Right renal cortex interstitium (tissue), 3 donors: Measurements from ENCODE around the gene BRD9. TPM values are rescaled to one million over a fixed set of nuclear protein-coding genes. Genes with fewer than 3 reads are reported as not detected.

Experiments used
- DNase-seq, 3 donors: peaks; one replicate each; pipeline ENCODE4 v3.0.0-alpha.2; 2013; ENCODE audit warnings: low read depth in 3 of 3, low spot score in 2 of 3
- polyA plus RNA-seq, 3 donors: library from polyadenylated mRNA; unstranded; fragments of 120-200 nt; gene quantifications; one replicate each; pipeline ENCODE4 v1.2.1, GENCODE V29; 2013; ENCODE audit not compliant: insufficient read length in 3 of 3

Gene BRD9
- polyA plus RNA-seq, 3 donors, result 35.0 to 38.9 (median 36.4) TPM

DNA sequence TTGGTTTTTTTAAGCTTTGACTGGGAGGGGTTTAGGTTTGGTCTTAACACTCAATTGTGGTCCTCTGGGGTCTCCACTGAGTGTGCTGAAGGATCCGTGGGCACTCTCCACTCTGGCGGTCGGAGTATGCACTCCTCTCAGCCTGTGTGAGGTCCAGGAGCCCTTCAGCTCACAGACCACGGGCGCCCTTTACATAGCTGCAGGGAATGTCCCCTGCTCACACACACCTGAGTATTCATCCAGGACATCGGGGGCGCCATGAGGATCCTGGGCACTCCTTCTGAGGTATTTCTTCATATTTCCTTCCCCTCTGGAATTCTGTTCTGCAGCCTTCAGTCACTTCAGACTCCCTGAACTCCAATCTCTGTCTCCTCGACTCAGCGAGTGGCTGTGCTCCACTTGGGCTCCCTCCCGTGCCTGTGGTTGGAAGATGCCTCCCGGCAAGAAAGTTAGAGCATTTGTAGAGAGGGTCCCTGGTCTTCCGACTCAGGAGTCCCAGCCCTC, 12.6 kb upstream of the BRD9 start:
- DNase-seq, result no peak

DNA sequence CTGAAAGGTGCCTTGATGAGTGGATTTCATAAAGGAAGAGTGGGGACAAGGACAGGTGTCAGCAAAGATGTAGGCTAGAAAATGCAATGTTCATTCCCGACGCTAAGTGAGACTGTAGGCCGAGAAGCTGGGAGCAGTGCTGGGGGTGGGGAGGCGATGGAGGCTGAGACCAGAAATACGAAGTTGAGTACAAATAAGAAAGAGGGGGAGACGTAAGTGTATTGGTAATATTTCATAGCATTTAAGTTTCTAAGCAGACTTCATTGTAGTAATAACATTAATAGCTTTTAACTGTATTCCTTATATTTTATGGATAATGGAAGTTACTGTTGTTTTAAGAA, 11.1 kb upstream of the BRD9 start:
- no peak for DNase-seq

DNA sequence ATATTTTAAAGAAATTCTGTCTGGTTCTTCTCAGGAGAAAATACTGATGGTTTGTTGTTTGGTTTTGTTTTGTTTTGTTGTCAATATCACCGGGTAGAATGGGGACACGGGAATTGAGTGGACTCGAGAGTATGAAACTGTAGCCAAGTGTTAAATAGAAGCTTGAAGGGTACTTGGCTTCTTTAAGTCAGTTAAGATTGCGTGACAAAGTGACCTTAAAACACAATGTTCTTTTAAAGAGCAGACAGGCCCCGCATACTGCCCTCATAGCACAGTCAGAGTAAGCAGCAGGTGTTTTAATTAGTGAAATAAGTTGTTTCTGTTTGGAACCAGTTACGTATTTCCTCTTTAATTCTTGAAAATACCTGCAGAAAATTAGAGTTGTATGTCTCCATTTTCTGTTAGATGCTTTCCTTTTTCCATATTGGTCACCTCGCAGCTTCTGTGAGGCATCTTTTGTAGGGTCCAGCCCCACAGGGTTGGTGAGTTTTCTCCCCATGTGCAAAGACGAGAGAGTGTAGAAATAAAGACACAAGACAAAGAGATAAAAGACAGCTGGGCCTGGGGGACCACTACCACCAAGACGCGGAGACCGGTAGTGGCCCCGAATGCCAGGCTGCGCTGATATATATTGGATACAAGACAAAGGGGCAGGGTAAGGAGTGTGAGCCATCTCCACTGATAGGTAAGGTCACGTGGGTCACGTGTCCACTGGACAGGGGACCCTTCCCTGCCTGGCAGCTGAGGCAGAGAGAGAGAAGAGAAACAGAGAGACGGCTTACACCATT, 9.7 kb upstream of the BRD9 start:
- no peak for DNase-seq

DNA sequence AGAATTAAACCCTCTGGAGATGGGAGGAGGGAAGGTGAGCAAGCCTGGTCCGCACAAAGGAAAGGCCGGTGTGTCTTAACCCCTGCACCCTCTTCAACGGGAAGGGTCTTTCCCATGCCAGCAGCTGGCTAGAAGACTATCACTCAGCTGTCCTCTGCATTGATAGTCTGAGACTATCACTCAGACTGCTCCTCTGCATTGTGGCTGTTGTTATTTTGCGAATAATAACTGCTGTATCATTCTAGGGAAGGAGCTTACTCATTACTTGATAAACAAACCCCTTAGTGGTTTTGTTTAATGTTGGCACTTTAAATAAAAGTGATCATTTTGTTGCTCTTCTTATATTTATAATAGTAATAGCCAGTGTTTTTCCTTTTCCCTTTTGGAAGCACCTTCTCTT, 8.2 kb upstream of the BRD9 start:
- no peak for DNase-seq

DNA sequence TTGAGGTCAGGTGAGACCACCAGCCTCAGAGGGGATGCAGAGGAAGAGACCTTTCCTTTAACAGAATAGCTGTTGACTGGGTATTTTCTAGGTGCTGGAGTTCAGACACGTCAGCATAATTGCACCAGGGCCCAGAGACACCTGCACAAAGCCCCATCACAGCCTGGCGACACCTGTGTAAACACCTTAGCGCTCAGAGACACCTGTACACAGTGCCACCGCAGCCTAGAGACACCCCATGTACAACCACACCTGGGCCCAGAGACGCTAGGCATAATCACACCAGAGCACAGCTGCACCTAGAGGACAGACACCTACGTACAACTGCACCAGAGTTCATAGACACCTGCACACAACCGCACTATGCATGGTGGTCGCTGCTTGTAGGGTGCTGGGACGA, 1.1 kb upstream of the BRD9 start:
- no peak for DNase-seq

DNA sequence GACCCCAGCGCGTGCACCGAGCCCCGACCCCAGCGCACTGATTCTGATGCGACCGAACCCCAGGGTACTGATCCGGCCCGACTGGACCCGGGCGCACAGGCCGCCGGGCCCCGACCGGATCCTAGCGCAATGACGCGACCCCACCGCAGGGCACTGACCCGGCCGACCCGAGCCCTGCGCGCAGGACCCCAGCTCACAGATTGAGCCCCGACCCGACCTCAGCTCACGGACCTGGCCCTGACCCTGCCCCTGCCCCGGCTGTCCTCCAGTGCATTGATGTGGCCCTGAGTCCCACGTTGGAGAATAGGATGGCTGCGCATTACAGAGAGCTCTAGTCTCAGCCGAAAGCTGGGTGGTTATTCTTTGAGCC, 521 bp upstream of the BRD9 start:
- DNase-seq, result no peak

DNA sequence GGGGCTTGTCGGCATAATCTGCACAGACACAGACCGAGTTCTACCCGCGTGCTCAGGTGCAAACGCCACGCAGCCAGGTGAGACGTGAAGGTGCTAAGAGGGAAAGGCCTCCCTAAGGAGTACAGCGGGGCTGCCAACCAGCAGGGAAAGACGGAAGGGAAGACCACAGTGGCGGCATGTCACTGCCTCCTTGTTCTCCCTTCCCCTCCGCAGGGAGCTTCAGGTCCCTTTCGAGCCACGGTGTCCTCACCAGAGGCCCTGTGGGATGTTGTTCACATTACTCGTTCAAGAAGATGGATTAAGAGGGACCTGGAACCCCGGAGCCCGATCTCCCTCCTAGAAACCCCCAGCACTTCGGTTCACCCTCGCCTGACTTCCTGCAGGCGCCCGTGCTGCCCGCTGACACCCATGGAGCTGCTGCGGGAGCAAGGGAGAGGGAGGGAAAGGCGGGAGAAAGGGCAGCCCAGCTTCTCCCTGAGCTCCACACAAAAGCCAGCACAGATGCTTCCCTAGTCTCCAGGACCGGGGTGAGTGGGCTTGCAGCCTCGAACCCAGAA, 686 bp downstream of the BRD9 start:
- no peak for DNase-seq

DNA sequence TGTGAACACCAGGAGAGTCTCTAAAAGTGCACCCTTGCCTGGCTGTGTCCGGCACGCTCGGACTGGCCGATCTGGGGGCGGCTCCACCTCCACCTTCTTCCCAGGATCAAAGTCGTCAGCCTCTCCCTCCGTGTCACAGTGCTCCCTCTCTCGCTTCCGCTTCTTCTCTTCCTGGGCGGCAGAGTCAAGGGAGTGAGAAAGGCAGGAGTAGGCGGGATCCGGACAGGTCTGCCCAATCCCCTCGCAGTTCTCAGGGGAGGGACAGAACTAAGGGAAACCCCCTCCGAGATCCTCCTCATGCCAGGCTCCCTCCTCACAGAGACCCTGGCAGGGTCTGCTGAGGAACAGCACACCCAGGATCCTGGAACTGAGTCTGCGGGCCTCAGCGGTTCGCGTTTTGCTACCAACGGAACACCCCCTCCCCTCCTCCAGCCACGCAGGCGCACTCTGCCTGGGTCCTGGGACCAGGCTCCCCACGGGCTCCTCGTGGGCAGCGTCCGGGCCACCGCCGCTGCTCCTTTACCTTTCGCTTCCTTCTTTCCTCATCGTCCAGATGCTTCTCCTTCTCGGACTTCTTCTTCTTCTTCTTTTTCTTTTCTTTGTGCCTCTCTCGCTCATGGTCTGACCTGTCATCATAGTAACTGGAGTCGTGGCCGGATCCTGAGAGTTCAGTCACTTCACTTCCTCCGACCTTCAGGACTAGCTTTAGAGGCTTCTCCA, 1.3 kb downstream of the BRD9 start:
- no peak for DNase-seq

DNA sequence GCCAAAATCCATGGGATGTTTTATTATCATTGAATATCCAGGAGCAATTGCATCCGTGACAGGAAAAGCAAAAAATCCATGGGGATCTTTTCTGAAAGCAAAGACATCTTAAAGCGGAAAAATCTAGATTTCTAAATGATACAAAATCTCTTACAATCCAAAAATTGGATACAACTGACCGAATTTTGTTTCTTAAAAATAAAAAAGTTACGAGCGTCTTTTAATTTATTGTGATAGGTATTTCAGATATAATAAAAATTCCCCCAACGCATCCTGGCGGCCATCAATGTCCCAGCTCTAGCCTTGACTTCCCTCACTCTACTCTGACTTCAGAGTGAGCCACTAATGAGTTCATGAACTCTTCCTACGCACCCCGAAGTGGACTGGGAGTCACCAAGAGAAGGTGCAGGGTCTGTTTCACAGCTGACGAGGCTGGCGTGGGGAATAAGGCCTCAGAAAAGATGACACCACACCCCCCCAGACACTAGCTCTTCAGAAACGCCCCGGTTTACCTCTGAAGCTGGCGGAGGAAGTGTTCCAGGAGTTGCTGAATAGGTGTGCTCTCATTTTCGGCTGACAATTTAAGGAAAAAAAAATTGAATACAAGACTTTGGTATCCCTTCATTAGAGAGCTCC, 3.4 kb downstream of the BRD9 start:
- no peak for DNase-seq

DNA sequence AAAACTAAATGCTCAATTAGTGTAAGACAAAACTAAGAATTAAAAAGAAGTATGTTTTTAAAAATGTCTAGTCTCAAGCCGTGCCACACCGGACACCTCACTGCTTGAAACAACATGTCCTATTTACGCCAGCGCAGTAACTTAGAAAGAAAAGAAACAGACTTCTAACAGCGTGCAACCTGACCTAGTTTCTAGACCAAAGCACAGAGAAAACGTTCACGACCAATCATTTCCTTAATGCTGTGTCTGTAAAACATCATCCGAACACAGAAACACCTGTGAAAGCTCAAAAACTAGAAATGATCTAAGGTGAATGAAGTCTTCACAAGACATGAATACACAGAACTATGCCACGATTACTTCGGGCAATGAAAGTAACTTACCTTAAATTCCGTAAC, 4.0 kb downstream of the BRD9 start:
- no peak for DNase-seq

DNA sequence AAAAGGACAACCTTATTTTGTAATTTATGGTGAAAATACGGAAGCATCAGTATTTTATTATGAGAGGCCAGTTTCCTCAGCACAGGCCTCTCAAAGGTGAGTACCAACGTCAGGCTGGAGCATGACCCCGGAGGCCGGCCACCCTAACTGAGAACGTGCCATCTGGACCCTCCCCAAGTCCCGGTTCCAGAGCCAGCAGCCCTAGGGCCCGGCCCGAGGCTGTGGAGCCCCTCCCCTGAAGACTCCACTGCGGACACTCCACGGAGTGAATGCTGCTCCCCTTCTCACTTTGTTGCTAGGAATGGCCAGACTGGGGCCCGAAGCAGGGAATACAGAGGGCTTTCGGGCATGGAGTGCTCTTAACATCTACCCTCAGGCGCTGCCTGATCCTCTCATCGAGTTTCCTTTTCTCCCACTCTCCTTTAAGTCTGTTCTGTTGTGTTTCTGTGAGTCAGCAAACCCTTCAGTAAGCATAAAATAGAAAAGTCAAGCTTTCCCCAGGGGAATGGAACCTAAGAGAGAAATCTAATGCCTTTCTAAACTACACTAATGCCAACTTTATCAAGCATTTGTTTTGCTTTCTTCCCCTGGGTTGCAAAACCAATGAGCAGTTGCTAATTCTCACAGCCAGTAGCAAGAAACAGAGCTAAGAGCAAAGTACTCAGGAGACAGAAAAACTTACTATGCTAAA, 4.5 kb downstream of the BRD9 start:
- no peak for DNase-seq

DNA sequence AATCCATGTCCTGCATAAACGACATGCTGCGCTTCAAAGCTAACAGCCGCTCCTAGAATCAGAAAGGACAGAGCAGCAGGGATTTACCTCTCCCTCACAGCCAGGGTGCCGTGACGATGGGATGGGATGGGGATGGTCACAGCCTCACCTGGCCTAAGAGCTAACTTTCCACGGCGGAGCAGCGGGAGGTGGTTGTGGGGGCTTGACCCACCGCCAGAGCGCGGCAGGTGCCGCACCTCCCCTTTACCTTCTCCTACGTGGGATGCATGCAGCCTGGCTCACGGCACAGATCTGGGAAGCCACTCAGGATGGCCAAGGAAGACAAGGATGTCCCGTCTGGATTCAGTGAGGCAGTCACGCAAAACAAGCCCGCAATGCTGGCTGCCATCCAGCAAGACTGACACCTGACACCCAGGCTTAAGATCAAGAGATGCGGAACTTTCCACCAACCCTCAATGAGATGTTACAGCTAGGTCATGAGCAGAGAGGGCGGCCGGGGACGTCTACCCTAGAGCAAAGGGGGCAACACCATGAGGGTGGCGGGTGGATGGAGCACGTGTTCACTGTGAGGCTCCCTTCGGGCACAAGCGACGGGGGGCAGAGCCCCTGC, 5.8 kb downstream of the BRD9 start:
- no peak for DNase-seq

DNA sequence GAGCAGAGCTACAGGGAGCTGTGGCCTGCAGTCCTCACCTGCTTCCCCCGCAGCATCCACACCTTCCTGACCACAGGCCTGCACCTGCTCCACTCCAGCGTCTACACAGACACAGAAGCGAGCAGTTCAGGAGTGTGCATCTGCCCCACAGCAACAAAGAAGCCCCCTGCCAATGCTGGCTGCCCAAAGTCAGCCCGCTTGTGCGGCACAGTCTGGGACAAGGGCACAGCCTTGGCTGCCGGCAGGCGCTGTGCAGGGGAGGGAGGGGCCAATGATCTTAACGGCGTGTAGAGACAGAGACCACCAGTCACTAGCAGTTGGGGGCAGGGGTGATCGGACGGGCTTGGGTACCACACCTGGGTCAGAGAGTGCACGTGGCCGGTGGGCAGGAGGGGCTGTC, 6.6 kb downstream of the BRD9 start:
- no peak for DNase-seq

DNA sequence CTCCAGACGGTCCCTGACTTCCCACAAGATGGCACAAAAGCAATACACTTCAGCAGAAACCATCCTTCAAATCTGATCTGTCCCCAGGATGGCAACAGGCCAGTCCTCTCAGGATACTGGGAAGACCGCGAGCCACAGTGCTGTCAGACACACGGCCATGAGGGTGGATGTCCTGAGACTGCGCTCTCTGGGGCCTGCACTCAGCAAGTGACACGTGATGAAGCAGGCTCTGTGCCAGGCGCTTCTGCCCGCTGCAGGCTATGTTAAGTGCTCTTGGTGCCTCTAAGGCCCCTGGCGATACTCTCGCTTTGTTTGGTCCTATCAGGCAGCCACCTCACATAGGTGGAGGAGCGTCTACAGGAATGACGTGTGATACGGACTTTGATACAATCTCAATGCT, 7.1 kb downstream of the BRD9 start:
- DNase-seq, result no peak

DNA sequence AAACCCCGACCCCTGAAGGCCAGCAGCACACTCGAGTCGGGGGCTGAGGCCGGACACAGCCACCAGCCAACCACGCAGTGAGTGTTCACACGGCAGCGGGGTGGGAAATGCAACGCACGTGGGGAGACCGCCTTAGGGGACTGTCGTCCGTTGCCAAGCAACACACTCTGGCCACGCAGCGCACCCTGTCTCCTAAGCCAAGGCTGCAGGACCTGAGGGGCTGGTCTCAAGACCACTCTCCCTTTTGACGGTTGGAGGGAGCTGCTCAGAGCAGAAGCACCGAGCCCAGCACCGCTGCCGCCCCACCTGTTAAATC, 7.5 kb downstream of the BRD9 start:
- DNase-seq, result no peak

DNA sequence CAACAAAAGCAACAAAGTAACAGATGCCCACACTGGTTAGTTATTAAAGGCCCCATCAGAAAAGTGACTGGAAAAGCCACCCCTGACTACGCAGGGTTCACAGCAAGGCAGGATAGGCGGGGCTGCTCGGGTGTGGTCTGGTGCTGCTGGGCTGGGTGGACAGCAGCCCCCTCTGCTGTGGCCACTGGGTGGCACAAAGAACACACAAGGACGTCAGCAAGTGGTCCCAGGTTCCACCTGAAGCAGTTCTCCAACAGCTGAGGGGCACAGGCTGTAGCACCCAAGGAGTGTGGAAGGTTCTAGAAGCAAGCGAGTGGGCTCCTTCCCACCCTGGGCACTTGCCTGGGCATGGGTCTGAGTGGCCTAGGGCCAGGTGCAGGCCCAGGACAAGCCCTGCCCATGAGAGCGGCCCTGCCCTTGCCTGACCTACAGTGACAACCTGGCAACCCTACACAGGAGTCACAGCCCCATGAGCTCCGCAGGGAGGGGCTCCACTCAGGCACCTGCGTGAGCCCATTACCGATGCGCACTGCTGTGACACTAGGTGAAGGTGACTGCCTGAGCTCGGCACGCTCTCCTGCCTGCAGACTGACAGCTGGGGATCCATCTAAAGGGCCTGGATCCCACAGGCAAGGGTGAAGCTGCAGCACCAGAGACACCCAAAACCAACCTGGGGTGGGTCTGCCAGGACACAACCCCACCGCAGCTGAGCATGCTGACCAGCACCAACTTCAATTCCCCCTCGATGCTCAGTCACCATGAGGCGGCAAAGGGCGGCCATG, 8.1 kb downstream of the BRD9 start:
- DNase-seq, result no peak

DNA sequence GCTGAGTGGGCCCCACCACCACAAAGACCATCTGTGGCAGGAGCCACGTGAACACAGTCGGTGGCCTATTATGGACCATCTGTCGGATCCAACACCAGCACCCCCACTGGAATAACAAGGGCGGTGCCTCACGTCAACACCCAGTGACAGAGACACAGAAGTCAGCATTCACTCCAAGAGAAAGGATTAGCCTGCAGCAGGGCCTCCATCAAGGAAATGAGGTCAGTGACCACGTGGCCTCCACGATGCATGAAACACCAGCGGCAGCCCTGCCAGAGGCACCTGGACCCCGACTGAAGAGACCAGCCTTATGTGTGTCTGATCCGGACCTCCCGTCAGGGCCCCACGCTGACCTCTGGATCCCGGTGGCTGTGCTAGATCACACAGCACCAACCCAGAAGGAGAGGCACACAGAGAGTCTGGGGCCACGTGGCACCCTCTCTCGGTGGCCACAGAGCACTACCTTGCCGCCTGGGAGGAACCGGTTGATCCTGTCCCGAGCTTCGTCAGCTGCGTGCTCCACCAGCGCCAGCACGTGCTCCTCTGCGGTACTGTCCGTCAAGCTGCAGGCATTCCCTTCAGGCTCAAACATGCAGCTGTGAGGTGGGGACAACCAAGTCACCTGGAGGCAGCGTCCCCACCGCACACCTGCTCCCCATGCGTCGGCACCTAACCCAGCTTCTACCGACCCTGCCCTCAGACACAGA, 9.0 kb downstream of the BRD9 start:
- DNase-seq, result no peak

DNA sequence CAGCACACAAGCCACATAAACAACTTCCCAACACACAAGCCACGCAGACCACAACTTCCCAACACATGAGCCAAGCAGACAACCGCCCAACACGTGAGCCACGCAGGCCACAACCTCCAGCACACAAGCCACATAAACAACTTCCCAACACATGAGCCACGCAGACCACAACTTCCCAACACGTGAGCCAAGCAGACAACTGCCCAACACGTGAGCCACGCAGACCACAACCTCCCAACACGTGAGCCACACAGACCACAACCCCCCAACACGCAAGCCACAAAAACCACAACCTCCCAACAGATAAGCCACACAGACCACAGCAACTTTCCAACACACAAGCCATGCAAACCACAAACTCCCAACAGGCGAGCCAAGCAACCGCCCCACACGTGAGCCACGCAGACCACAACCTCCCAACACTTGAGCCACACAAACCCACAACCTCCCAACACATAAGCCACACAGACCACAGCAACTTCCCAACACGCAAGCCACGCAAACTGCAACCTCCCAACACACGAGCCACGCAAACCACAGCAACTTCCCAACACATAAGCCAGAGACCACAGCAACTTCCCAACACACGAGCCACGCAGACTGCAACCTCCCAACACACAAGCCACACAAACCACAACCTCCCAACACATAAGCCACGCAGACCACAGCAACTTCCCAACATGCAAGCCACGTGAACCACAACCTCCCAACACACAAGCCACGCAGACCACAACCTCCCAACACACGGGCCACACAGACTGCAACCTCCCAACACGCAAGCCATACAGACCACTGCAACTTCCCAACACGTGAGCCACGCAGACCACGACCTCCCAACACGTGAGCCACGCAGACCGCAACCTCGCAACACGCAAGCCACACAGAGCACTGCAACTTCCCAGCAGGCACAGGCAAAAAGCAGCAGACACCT, 10.1 kb downstream of the BRD9 start:
- no peak for DNase-seq
